ENCODE results near the gene LCE4A. TPM values are rescaled to one million over a fixed set of nuclear protein-coding genes. Genes with fewer than 3 reads are reported as not detected.

The LCE4A gene
- polyA plus RNA-seq, 1 donor from 2014 or later: not detected

GRCh38 chr1:152697701-152698600 lies 10.0 kb upstream of the LCE4A start, which contains the start of gene LCE2A:
Gene LCE2A (plus strand): TSS chr1:152698345. CDS start chr1:152698902, 557 bp downstream.
- H3K79me2 ChIP-seq (replicated peaks; ENCODE audit: insufficient read depth, low read length): no peaks in the 10 kb centered on the region
- TF ChIP-seq MXI1 (conservative IDR thresholded peaks at IDR 0.05; ENCODE audit: poor library complexity, severe bottlenecking): no peak
- TF ChIP-seq SMC3 (conservative IDR thresholded peaks at IDR 0.05; ENCODE audit: poor library complexity): no peak
- TF ChIP-seq TAF1 (IDR thresholded peaks at IDR 0.05; ENCODE audit: low read depth): no peak
- no peak for TF ChIP-seq REST (IDR thresholded peaks at IDR 0.05; ENCODE audit: borderline replicate concordance)
- TF ChIP-seq POLR2AphosphoS5 (IDR thresholded peaks at IDR 0.05): no peak
- no peak for TF ChIP-seq EP300 (conservative IDR thresholded peaks at IDR 0.05; ENCODE audit: poor library complexity, severe bottlenecking)
- TF ChIP-seq RAD21 (conservative IDR thresholded peaks at IDR 0.05): no peak
- TF ChIP-seq CTCF (IDR thresholded peaks at IDR 0.05; ENCODE audit: poor library complexity, severe bottlenecking): no peak
- no peak within 1 kb of the TSS for H3K27ac ChIP-seq (ENCODE audit: low read length)
- H4K20me1 ChIP-seq (ENCODE audit: insufficient read depth): no peaks in the 10 kb centered on the region
- no peak within 1 kb of the TSS for H3K4me2 ChIP-seq (ENCODE audit: low read length)
- H3F3A ChIP-seq (ENCODE audit: insufficient read depth, low read length, poor library complexity, severe bottlenecking): no peaks in the 10 kb centered on the region
- H2AFZ ChIP-seq (ENCODE audit: low read depth, low read length): no peak within 1 kb of the TSS
- H3K9me3 ChIP-seq (ENCODE audit: low read length): peaks cover 5% of the 10 kb centered on the region
- no peaks in the 10 kb centered on the region for H3K9me2 ChIP-seq (ENCODE audit: insufficient read depth, low read length)
- no peak within 1 kb of the TSS for H3K4me3 ChIP-seq (ENCODE audit: low read length)
- H3K9ac ChIP-seq (ENCODE audit: low read length): no peak within 1 kb of the TSS
- H3K27me3 ChIP-seq (ENCODE audit: insufficient read depth, low read depth, low read length): no peaks in the 10 kb centered on the region
- no peaks in the 10 kb centered on the region for H3K36me3 ChIP-seq (ENCODE audit: insufficient read depth, low read length)

- Histone ChIP-seq H3K79me2 (replicated peaks; ENCODE audit: insufficient read depth, low read length) (no peaks in the 10 kb centered on the region), H3K27me3 (ENCODE audit: insufficient read depth, low read depth, low read length) (no peaks in the 10 kb centered on the region), H3K9me2 (ENCODE audit: insufficient read depth, low read length) (no peaks in the 10 kb centered on the region), H3K4me3 (ENCODE audit: low read length) (no peak overlapping the region), H3K27ac (ENCODE audit: low read length) (no peak overlapping the region), H3K36me3 (ENCODE audit: insufficient read depth, low read length) (no peaks in the 10 kb centered on the region), H3K4me2 (ENCODE audit: low read length) (no peak overlapping the region), H3F3A (ENCODE audit: insufficient read depth, low read length, poor library complexity, severe bottlenecking) (no peaks in the 10 kb centered on the region), H3K9me3 (ENCODE audit: low read length) (peaks cover 5% of the 10 kb centered on the region), H4K20me1 (ENCODE audit: insufficient read depth) (no peaks in the 10 kb centered on the region), H3K9ac (ENCODE audit: low read length) (no peak overlapping the region), H2AFZ (ENCODE audit: low read depth, low read length) (no peak overlapping the region)
- TF ChIP-seq TAF1 (IDR thresholded peaks at IDR 0.05; ENCODE audit: low read depth) (no peak), RAD21 (conservative IDR thresholded peaks at IDR 0.05) (no peak), EZH2 (IDR thresholded peaks at IDR 0.05; ENCODE audit: borderline replicate concordance, insufficient read depth, low read length, poor library complexity, severe bottlenecking) (no peak), MXI1 (conservative IDR thresholded peaks at IDR 0.05; ENCODE audit: poor library complexity, severe bottlenecking) (no peak), POLR2AphosphoS5 (IDR thresholded peaks at IDR 0.05) (no peak), REST (IDR thresholded peaks at IDR 0.05; ENCODE audit: borderline replicate concordance) (no peak), EP300 (conservative IDR thresholded peaks at IDR 0.05; ENCODE audit: poor library complexity, severe bottlenecking) (no peak), SMC3 (conservative IDR thresholded peaks at IDR 0.05; ENCODE audit: poor library complexity) (no peak), CTCF (IDR thresholded peaks at IDR 0.05; ENCODE audit: poor library complexity, severe bottlenecking) (no peak)
These were observed 8.2 kb upstream of the LCE4A start for GRCh38 chr1:152699746-152700145.
